PC-9 (cell line): Measurements from ENCODE around the gene NRIP1. TPM values are rescaled to one million over a fixed set of nuclear protein-coding genes. Genes with fewer than 3 reads are reported as not detected.

ENCODE experiments used
- Bru-seq: library from RNA; stranded (reverse); fragments of 400-500 nt; gene quantifications from one replicate; lab custom pipeline; 2021; lab: Mats Ljungman, UMichigan
- BruChase-seq, 2 experiments: library from RNA; stranded (reverse); fragments of 400-500 nt; gene quantifications; one replicate each; lab custom pipeline; 2021; lab: Mats Ljungman, UMichigan
- BruUV-seq: library from RNA; stranded (reverse); fragments of 400-500 nt; replicated peaks from 2 replicates; lab custom pipeline; 2021; lab: Mats Ljungman, UMichigan
- CTCF ChIA-PET: fragments of 300-600 bp; sonication (Branson Sonifier 250); formaldehyde crosslinking; loops from one replicate; lab custom pipeline; 2022; ENCODE audit warnings: antibody characterized with exemption; lab: Charles Lee
- POLR2A ChIA-PET: fragments of 300-600 bp; sonication (Branson Sonifier 250); formaldehyde crosslinking; loops from one replicate; lab custom pipeline; 2022; ENCODE audit warnings: antibody characterized with exemption; ENCODE audit not compliant: unreplicated experiment; lab: Charles Lee
- DNase-seq, 2 experiments: peaks; one replicate each; pipeline versions ENCODE4 v3.0.0 to v3.0.0-alpha.2; 2015 to 2022; ENCODE audit warnings: mixed read lengths in 1 of 2
- H2AFZ ChIP-seq: fragments of 200-600 bp; sonication (generic); 2 replicates; pipeline ENCODE4 v1.8.1; 2017; ENCODE audit warnings: antibody characterized with exemption
- H3F3A ChIP-seq: fragments of 200-600 bp; sonication (generic); 2 replicates; pipeline ENCODE4 v1.8.1; 2017; ENCODE audit warnings: antibody characterized with exemption, mild to moderate bottlenecking, low read depth; ENCODE audit not compliant: insufficient read depth
- H3K27ac ChIP-seq: fragments of 200-600 bp; sonication (generic); 2 replicates; pipeline ENCODE4 v1.6.1; 2016; ENCODE audit warnings: mixed run types
- H3K27me3 ChIP-seq: fragments of 200-600 bp; sonication (generic); 2 replicates; pipeline ENCODE4 v1.6.1; 2016; ENCODE audit warnings: low read depth, mixed run types; ENCODE audit not compliant: insufficient read depth
- H3K36me3 ChIP-seq: fragments of 200-600 bp; sonication (generic); 2 replicates; pipeline ENCODE4 v1.6.1; 2016; ENCODE audit warnings: low read depth, mixed run types
- H3K4me1 ChIP-seq: fragments of 200-600 bp; sonication (generic); replicated peaks from 2 replicates; pipeline ENCODE4 v1.6.1; 2016; ENCODE audit warnings: mixed run types; ENCODE audit not compliant: insufficient read depth
- H3K4me2 ChIP-seq: fragments of 200-600 bp; sonication (generic); 2 replicates; pipeline ENCODE4 v1.6.1; 2017; ENCODE audit warnings: mixed run types
- H3K4me3 ChIP-seq: fragments of 200-600 bp; sonication (generic); 2 replicates; pipeline ENCODE4 v1.6.1; 2016; ENCODE audit warnings: mixed run types
- H3K79me2 ChIP-seq: fragments of 200-600 bp; sonication (generic); 2 replicates; pipeline ENCODE4 v1.6.1; 2017; ENCODE audit warnings: low read depth, mixed run types
- H3K9me2 ChIP-seq: fragments of 200-600 bp; sonication (generic); 2 replicates; pipeline ENCODE4 v1.8.1; 2017; ENCODE audit warnings: mild to moderate bottlenecking; ENCODE audit not compliant: insufficient read depth
- H3K9me3 ChIP-seq: fragments of 200-600 bp; sonication (generic); 2 replicates; pipeline ENCODE4 v1.8.1; 2016; ENCODE audit warnings: low read depth; ENCODE audit not compliant: insufficient read depth
- H4K20me1 ChIP-seq: fragments of 200-600 bp; sonication (generic); 2 replicates; pipeline ENCODE4 v1.8.1; 2017; ENCODE audit not compliant: insufficient read depth
- EZH2 ChIP-seq: fragments of 200-600 bp; sonication (generic); IDR thresholded peaks from 2 replicates; pipeline ENCODE4 v1.8.0; 2017; ENCODE audit warnings: antibody characterized with exemption, low read depth
- intact Hi-C: fragments of 100-400 bp; cut with micrococcal nuclease; formaldehyde crosslinking; loops from one replicate; pipeline ENCODE4 v1.10.0; 2022; ENCODE audit not compliant: unreplicated experiment
- long read RNA-seq: library from polyadenylated mRNA; stranded (forward); transcript quantifications from one replicate; pipeline ENCODE4 v2.0.0, GENCODE V29; 2022
- total RNA-seq: library from RNA; stranded (reverse); gene quantifications from 2 replicates; pipeline ENCODE4 v1.2.3, GENCODE V29; 2021
- TF ChIP-seq, protein P1 (sequence below): fragments of 200-600 bp; sonication (generic); conservative IDR thresholded peaks from 2 replicates; pipeline ENCODE4 v1.6.1; 2017; ENCODE audit warnings: mixed run types, antibody characterized with exemption, mild to moderate bottlenecking, moderate library complexity

Gene NRIP1, protein sequence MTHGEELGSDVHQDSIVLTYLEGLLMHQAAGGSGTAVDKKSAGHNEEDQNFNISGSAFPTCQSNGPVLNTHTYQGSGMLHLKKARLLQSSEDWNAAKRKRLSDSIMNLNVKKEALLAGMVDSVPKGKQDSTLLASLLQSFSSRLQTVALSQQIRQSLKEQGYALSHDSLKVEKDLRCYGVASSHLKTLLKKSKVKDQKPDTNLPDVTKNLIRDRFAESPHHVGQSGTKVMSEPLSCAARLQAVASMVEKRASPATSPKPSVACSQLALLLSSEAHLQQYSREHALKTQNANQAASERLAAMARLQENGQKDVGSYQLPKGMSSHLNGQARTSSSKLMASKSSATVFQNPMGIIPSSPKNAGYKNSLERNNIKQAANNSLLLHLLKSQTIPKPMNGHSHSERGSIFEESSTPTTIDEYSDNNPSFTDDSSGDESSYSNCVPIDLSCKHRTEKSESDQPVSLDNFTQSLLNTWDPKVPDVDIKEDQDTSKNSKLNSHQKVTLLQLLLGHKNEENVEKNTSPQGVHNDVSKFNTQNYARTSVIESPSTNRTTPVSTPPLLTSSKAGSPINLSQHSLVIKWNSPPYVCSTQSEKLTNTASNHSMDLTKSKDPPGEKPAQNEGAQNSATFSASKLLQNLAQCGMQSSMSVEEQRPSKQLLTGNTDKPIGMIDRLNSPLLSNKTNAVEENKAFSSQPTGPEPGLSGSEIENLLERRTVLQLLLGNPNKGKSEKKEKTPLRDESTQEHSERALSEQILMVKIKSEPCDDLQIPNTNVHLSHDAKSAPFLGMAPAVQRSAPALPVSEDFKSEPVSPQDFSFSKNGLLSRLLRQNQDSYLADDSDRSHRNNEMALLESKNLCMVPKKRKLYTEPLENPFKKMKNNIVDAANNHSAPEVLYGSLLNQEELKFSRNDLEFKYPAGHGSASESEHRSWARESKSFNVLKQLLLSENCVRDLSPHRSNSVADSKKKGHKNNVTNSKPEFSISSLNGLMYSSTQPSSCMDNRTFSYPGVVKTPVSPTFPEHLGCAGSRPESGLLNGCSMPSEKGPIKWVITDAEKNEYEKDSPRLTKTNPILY (N-terminal part only)
- total RNA-seq (25.2 and 33.0 TPM in 2 replicates), Bru-seq, nascent RNA (percentile 95 among the genes with signal in this experiment), BruChase-seq, experiment 1, labeled RNA remaining after a 2-hour chase (percentile 97 among the genes with signal in this experiment), BruChase-seq, experiment 2, labeled RNA remaining after a 6-hour chase (percentile 83 among the genes with signal in this experiment)
- long read RNA-seq, full-length matches to known transcripts, result 1 of 11 reads
- long read RNA-seq, partial matches to known transcripts, result 1 of 11 reads
- long read RNA-seq, other reads (novel, unspliced or antisense), result 9 of 11 reads

- Histone ChIP-seq H4K20me1 (peaks cover 13% of the 10 kb centered on the region), H3K36me3 (no peaks in the 10 kb centered on the region), H3K79me2 (peaks cover 55% of the 10 kb centered on the region), H3K27ac (peak within 1 kb of the TSS; percentile 74), H3K27me3 (no peaks in the 10 kb centered on the region), H3K4me1 (peaks cover 41% of the 10 kb centered on the region), H3K9me2 (no peaks in the 10 kb centered on the region), H3K4me3 (peak within 1 kb of the TSS; percentile 86), H3K4me2 (peak within 1 kb of the TSS; percentile 90), H2AFZ (peak within 1 kb of the TSS; percentile 88), H3K9me3 (no peaks in the 10 kb centered on the region), H3F3A (peaks cover 8% of the 10 kb centered on the region; the same call in 1 of the 2 replicates)
- CTCF ChIA-PET, result interaction anchor here (0.6 kb wide), 1 partner anchor 693 kb away, joined by 3 read pairs; no protein-coding TSS in a partner anchor
- DNase-seq, result peak; percentile 65 to 84
- POLR2A ChIA-PET, result interaction anchor here (0.5 to 0.7 kb wide), 3 partner anchors 50 to 579 kb away, joined by 3 to 8 read pairs (median 3); no protein-coding TSS in a partner anchor
- TF ChIP-seq EZH2, result no peak
- TF ChIP-seq, protein P1, sequence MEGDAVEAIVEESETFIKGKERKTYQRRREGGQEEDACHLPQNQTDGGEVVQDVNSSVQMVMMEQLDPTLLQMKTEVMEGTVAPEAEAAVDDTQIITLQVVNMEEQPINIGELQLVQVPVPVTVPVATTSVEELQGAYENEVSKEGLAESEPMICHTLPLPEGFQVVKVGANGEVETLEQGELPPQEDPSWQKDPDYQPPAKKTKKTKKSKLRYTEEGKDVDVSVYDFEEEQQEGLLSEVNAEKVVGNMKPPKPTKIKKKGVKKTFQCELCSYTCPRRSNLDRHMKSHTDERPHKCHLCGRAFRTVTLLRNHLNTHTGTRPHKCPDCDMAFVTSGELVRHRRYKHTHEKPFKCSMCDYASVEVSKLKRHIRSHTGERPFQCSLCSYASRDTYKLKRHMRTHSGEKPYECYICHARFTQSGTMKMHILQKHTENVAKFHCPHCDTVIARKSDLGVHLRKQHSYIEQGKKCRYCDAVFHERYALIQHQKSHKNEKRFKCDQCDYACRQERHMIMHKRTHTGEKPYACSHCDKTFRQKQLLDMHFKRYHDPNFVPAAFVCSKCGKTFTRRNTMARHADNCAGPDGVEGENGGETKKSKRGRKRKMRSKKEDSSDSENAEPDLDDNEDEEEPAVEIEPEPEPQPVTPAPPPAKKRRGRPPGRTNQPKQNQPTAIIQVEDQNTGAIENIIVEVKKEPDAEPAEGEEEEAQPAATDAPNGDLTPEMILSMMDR, result no peak
- intact Hi-C loops, result loop anchor here (1.0 to 5.0 kb wide), 6 partner anchors 107 to 419 kb away; no protein-coding TSS in a partner anchor
- no TSS peak for BruUV-seq
Measured at GRCh38 chr21:15064576-15065391, at the start of gene NRIP1. Gene NRIP1 (minus strand): TSS chr21:15065000. CDS start chr21:14968192, 96,808 bp downstream.

DNA sequence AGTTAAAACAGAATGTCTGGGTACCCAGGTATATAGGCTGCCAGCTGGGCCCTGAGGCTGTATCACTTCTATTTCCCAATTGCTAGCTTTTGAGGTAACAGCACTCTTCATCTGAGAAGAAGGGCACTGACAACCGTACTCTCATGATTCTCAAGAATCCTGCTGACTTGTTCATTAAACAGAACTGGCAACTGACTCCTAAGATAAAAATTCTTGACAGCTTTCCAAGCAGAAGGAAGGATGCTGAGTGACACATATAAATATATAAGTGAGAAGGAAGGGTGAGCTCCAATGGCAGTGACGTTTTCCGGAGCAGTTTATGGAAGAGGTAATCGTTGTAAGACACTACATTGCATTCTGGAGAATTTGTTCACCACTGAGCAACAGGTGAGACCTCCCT lies 48.1 kb upstream of the NRIP1 start:
- intact Hi-C loops, result no loop called here
- Histone ChIP-seq H3K27ac (no peak overlapping the region), H3K4me3 (no peak overlapping the region), H3K36me3 (no peaks in the 10 kb centered on the region), H3K79me2 (no peaks in the 10 kb centered on the region), H2AFZ (no peak overlapping the region), H3K27me3 (no peaks in the 10 kb centered on the region), H3K4me2 (no peak overlapping the region), H3K9me3 (no peaks in the 10 kb centered on the region), H3K9me2 (no peaks in the 10 kb centered on the region), H4K20me1 (no peaks in the 10 kb centered on the region), H3F3A (no peaks in the 10 kb centered on the region), H3K4me1 (no peaks in the 10 kb centered on the region)
- POLR2A ChIA-PET, result no interaction called here
- CTCF ChIA-PET, result interaction anchor here (0.5 kb wide), 1 partner anchor 498 kb away, joined by 3 read pairs; no protein-coding TSS in a partner anchor
- BruUV-seq, result no TSS peak
- no peak for DNase-seq
- TF ChIP-seq EZH2, result no peak
- TF ChIP-seq, protein P1, result no peak
